OCI-LY1 (cell line): Measurements from ENCODE around the gene RPL18.

Experiments
- CTCF ChIP-seq: fragments of 200-600 bp; sonication (generic), shearing (Covaris generic); IDR thresholded peaks from 2 replicates; pipeline ENCODE4 v1.5.1; 2017; ENCODE audit warnings: mild to moderate bottlenecking, antibody characterized with exemption, low read length, moderate library complexity, mixed read lengths
- EZH2 ChIP-seq: fragments of 200-600 bp; sonication (generic), shearing (Covaris generic); IDR thresholded peaks from 2 replicates; pipeline ENCODE4 v1.8.0; 2017; ENCODE audit warnings: borderline replicate concordance, mixed run types, mild to moderate bottlenecking, antibody characterized with exemption, low read length, moderate library complexity, mixed read lengths

- no peak for TF ChIP-seq CTCF
- TF ChIP-seq EZH2 = no peak
Observed at GRCh38 chr19:48625891-48626327, 6.9 kb upstream of the RPL18 start.
